GM19395 (cell line): Measurements from ENCODE around the gene MYOCOS.
"Not testable (repeated sequence)": the region's sequence is repeated elsewhere in the genome, so short reads cannot be mapped to it uniquely, and the experiment has no call there.

Source experiments
- ATAC-seq: cut with Tn5 transposase; IDR thresholded peaks from one replicate; pipeline ENCODE4 v1.9.1; 2021; ENCODE audit warnings: mild to moderate bottlenecking, moderate library complexity; ENCODE audit not compliant: unreplicated experiment

Gene MYOCOS

GRCh38 chr1:171656206-171656605 is 34.2 kb downstream of the MYOCOS start:
- ATAC-seq, result not testable (repeated sequence)

- ATAC-seq, result no peak
Measured at GRCh38 chr1:171661076-171661650, 39.1 kb downstream of the MYOCOS start.

GRCh38 chr1:171663036-171663853 is 41.2 kb downstream of the MYOCOS start:
- no peak for ATAC-seq

GRCh38 chr1:171663854-171664575 is 42.0 kb downstream of the MYOCOS start:
- no peak for ATAC-seq

- ATAC-seq, result no peak
Measured at GRCh38 chr1:171664976-171665375, 42.9 kb downstream of the MYOCOS start.

GRCh38 chr1:171666114-171666769 is 44.2 kb downstream of the MYOCOS start:
- ATAC-seq, result no peak

- no peak for ATAC-seq
Measured at GRCh38 chr1:171668372-171668771, 46.3 kb downstream of the MYOCOS start.

- no peak for ATAC-seq
Measured at GRCh38 chr1:171670739-171671138, 48.7 kb downstream of the MYOCOS start.

GRCh38 chr1:171674431-171675405 is 52.7 kb downstream of the MYOCOS start:
- no peak for ATAC-seq
